HG03520 (cell line): ENCODE results near the gene QSOX1.

Source experiments
- ATAC-seq: cut with Tn5 transposase; IDR thresholded peaks from one replicate; pipeline ENCODE4 v1.9.1; 2021; ENCODE audit warnings: mild to moderate bottlenecking, moderate library complexity; ENCODE audit not compliant: unreplicated experiment

QSOX1 gene

DNA sequence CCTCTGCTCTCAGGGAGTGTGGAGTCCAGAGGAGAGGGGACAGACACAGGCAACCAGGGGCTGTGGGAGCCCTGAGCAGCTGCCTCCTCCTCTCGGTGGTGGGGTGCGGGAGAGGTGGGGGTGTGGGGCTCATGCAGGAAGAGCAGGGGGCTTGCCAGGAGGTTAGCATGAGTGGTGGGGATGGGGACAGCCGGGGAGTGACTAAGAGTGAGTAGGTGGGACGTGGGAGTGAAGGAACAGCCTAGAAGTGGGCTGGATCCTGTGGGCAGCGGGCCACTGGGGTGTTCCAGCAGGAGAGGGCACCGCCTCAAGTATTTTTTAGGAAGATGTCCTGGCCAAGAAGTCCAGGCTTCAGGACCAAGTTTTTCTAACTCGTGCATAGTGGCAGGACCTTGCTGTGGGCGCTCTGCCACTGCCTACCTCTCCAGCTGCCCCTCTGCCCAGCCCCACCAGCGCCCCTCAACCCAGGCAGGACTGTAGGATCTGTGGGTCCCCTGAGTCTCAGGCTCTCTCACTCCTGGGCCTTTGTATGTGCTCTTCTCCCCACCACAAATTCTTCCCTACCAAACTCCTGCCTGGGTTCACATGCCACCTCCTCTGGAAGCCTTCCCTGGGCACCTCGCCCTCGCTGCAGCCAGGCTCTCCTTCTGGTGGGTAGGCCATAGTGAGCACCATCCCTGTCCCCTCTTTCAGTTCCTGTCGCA lies 56.6 kb downstream of the QSOX1 start:
- ATAC-seq, result no peak

DNA sequence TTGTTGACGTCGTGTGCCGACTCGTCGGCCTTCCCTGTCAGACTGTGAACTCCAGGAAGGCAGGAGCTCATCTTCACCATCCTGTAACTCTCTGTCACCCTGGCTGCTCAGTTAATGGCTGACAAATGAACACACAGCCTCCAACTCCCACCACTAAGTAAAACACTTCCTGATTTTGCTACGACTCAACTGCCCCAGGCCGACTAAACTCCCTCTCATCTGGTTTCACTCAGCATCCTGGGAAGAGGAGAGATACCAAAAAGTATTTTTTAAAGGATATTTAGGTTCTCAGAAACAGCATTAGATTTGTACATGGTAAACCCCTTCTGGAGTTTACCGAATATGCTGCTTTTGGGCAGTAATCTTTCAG lies 57.2 kb downstream of the QSOX1 start:
- no peak for ATAC-seq

DNA sequence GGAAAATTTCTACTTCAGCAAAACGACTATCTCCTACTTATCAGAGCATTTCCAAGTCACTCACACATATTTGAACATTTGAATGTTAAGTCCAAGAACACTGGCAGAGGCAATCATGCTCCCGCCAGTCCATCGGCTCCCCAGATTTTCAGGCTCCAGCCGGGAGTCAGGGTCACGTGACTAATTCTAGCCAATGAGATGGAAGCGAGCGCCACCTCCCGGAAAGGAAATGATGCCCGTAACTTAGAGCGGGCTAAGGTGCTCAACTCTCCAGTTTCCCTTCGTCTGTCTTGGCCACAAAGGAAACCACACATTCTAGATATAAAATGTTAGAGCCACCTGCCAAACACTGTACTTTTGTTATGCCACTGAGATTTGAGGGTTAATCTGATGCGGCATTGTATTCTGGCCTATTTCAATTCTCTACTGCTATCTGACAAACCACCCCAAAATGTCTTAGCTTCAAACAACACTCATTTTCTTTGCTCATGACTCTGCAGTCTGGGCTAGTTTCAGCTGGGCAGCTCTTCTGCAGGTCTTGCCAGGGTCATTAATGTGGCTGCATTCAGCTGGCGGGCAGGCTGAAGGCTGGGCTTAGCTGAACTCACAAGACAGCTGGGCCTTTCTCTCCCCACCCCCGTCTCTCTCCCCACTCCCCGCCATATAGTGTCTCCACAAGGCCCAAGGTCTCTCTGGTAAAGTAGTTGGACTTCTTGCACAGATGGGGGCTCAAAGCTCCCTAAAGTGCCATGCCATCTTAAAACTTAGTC lies 58.9 kb downstream of the QSOX1 start:
- ATAC-seq, result no peak

DNA sequence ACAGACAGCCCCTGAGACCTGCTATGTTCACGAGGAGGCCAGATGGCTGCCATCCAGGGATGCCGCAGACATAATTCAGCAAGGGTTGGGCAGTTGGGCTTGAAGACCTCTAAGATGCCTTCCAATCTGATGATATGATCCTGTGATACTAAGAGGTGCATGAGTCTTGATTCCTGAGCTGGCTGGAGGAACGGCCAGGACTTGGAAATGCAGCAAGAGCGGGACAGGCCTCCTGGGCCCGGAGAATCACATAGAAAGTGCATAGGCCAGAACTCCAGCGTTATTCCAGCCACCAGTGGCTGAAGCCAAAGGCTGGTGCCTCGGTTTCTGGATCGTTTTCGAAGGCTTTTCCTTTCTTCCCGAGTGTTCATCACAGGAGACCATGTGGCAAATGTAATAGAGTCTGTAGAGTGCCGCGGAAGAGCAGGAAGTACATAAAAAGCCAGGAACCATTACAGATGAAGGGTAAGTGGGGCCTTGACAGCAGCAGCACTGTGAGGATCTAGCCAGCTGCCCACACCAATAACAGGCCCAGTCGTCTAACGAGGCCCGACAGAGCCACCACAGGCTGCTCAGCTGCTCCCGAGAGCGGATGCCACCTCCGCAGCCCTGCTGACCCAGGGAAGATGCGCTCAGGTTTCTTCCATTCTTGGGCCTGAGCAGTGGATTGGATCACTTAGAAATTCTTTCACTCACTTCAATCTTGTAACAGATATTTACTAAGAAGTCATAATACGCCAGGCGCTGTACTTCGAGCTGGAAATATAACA lies 61.4 kb downstream of the QSOX1 start:
- no peak for ATAC-seq

DNA sequence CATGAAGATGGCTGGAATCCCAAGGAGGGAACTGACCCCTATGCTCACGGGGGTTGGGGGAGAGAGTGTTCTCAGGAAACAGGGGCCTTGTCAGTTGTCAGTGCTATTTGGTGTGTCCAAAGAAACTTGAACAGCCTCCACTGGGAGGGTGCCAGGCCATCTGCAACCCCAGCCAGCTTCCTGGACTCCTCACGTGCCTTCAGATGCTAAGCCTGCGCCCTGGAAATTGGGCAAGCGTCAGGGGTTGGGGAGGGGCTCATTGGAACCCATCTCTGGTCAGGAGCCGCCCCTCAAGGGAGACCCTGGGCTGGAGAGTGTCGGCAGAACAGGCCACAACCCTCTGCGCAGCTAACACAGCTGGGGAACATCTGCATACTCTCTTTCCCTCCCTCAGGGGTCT lies 62.3 kb downstream of the QSOX1 start:
- ATAC-seq, result no peak

DNA sequence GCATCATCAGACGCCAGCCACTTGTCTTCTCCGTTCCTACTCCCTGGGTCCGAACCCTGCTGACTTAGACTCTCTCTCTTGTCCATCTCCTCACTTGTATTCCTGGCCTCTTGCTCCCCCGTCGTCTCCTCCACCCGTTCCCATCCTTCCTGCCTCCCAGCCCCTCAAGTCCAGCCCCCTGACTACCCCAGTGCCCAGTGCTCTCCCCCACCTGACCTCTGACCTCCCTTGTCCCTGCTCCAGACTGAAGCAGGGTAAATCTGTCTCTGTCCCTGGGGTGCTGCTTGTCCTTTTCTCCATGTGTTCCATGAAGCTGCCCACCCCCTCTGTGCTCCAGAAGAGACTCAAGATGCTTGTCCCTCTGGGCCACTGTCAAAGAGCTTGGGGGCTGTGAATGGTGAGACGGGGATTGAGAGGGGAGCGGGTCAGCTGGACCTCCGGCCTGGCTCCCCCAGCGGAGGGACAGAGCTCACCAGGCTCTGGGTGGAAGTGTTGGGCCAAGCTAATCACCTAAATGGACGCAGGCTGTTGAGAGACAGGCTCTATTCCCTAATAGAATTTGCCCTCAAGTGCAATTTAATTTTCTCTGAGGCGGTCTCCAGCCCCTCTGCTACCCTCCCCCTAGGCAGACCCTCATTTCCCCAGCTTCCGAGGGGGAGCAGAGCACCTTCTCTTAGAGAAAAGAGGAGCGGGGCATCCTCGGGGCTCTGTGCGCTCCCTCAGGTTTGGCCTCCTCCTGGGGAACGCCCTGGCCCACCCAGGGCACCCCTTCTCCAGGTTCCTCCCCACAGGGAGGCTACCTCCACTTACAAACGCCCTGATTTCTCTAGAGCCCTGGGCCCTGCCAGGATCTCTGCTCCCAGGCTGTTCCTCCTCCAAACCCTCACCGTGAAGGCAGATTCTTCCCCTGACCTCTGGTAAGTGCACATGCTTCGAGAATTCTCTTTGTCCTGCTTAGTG lies 64.4 kb downstream of the QSOX1 start:
- ATAC-seq, result no peak

DNA sequence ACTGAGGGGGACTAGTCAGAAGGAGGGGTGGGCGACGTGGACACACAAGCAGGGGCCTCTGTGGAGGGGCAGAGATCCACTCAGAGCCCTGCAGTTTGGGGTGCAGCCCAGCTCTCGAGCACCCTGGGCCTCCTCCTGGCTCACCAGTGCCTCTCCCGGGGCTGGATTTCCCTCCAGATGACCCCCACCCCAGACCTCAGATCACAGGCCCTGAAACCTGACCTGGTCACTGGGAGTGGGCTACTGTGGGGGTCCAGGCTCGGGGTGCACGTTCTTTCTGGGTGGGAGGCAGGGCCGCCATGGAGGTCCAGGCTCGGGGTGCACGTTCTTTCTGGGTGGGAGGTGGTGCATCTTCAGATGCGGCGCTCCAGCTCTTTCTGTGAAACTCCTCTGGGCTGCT lies 65.1 kb downstream of the QSOX1 start:
- ATAC-seq, result no peak

DNA sequence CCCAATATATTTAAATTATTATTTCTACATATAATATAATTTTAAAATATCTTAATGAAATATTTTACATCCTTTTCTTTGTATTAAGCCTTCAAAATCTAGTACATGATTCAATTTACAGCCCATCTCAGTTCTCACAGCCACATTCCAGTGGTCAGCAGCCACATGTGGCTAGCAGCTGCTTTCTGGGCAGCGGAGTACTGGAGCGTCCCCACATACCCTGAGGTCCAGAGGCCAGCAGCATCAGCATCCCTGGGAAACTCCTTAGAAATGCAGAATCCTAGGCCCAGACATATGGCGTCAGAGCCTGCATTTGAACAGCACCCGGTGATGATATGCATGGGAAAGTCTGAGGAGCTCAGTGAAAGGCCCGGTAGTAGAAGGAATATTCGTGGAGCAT lies 66.8 kb downstream of the QSOX1 start:
- no peak for ATAC-seq

DNA sequence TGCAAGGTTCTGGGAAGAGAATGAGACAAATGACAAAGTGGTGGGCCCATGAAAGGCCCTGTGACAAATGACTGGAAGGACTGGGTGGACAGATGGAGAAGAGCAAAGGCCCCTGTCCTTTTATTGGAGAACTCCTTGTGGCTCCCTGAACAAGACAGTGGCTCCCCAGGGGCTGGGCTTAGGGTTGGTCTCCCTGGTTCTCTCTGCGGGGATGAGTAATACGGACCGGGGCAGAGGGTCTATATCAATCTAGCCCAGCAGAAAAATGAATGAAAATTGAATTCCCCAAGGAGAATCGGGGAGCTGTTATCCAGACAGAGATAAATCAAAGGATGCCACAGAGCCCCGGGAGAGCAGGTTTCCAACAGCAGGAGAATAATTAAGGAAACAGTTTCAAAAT lies 70.2 kb downstream of the QSOX1 start:
- ATAC-seq, result no peak

DNA sequence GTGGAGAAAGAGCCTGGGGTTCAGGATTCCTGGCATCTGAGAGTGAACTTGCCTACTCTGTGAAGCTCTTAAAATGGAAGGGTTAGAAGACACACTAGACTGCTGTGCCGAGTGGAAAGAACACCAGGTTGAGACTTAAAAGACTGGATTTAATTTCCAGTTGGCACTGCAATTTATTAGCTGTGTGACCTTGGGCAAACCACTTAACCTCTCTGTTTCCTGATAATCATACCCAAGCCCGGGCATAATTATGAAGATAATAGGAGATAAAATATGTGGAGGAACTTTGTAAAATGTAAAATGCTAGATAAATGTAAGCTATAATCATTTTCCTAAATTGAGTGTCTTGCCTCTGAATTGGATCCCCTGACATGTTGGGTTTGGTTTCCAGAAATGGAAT lies 70.7 kb downstream of the QSOX1 start:
- no peak for ATAC-seq

DNA sequence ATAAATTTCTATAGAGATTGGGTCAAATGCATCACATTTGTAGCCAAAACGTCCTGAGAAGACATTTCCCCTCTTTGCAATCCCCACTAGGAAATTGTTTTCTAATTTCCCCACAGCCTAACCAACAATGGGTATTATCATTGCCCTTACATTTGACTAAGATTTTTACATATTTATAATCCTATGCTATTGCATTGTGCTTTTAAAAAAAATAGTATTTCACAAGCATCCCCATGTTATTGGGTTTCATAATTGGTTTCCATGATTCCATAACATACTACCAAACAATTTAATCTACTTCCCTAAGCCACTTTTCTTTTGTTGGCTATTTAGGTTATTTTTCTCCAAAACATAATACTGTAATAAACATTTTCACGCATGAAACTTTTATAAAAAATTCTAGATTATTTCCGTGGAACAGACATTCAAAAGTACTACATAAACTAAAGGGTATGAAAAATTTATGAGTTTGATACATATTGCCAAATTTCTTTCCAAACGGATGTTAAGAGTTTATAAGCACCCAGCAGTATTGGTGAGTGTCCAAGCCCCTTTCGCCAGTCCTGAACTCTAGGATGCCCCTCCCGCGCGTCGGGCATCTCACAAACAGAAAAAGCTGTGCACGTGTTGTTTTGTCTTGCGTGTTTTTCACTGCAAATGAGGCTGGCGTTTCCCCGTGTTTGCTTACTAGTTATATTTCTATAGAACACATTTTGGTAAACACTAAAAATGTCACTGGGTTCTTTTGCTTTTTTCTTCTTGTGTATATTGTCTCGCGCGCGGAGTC lies 73.4 kb downstream of the QSOX1 start:
- ATAC-seq, result no peak

DNA sequence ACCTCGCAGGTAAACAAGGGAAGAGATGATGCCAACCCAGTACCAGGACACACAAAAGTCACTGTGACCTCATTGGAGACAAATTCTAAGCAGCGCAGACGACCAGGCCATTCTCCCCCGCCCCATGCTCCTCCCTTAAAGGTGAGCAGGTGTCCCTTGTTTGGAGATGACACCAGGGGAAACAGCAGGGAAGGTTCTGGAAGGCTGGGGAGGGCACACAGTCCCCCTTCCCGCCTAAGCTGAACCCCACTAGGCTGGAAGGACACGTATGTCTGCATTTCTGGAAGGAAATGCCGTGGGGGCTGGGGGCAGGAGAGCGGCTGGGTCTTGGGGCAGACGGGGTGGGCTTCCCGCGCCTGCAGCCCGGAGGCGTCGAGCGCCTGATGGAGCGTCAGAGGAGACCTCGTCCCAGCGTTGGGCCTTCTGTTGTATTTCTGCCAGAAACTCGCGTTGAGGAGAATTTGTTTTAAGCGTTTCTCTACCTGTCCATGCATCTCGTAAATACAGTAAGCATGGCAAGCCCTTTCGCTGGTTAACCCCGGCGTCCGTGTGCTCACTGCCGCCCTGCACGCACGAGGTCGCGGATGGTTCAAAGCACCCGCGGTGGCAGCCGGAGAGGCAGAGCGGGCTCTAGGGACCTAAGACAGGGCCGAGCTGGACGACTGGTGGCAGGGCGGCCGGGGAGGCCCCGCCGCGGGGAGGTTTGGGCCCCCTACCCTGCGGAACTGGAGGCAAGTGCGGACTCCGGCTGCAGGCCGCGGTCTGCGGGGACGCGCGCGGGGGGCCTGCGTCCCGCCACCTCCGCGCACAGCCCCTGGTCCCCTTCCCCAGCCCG lies 74.2 kb downstream of the QSOX1 start:
- no peak for ATAC-seq

DNA sequence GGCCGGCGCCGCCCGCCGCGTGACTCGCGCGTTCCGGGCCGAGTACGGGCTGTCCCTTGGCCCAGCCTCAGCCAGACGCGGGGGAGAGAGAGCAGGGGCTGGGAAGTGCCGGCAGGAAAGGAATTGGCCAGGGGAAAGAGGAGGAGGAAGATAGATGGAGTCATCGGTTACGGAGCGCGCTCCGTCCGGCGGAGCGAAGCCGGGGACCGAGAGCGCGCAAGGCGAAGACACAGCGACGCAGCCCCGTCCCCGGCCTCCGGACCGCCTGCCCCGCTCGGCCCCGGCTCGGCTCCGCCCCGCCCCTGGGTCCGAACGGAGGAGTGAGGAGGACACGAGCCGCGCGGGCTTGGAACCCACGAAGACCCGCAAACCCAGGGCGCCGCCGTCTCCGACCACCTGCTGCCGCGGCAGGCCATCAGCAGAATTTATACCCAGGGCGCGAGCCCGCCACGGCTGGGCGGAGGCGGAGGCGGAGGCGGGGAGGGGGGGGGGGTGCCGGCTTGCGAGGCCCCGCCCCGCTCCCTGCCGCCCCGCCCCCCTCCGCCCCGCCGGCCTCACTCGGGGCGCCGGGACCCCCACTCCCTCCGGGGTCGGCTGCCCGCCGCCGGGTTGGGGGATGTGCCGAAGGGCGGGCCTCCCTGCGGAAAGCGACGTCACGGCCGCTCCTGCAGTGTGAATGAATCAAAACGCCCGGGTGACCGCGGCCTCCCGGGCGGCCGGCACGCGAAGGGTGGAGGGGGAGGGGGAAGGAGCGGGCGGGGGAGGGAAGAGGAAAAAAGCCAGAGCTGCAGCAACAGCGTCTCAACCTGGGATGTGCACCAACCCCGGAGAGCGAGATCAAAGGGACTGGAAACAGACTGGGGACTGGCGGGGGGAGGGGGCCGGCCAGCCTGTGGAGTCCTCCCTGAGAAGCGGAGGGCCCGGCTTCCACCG lies 75.1 kb downstream of the QSOX1 start, which contains the start of gene LHX4:
TSS of gene LHX4 (plus strand) at position 782 of the 933 bp plus-strand sequence. CDS start 266 bp downstream, outside the sequence.
- ATAC-seq, result no peak

DNA sequence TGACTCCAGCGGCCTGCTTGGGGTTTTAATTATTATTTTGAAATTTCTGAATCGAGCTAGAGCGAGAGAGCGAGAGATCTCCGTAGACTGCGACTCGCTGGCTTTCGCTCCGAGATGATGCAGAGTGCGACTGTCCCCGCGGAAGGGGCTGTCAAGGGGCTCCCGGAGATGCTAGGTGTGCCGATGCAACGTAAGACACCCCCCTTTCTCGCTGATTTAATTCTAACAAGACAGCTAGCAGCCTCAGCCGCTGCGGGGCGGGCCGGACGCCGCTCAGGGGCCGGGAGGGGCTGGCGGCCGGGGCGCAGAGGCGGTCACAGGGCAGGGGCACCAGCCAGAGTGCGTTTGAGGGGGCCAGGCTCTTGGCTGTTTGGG lies 75.7 kb downstream of the QSOX1 start:
- ATAC-seq, result no peak

DNA sequence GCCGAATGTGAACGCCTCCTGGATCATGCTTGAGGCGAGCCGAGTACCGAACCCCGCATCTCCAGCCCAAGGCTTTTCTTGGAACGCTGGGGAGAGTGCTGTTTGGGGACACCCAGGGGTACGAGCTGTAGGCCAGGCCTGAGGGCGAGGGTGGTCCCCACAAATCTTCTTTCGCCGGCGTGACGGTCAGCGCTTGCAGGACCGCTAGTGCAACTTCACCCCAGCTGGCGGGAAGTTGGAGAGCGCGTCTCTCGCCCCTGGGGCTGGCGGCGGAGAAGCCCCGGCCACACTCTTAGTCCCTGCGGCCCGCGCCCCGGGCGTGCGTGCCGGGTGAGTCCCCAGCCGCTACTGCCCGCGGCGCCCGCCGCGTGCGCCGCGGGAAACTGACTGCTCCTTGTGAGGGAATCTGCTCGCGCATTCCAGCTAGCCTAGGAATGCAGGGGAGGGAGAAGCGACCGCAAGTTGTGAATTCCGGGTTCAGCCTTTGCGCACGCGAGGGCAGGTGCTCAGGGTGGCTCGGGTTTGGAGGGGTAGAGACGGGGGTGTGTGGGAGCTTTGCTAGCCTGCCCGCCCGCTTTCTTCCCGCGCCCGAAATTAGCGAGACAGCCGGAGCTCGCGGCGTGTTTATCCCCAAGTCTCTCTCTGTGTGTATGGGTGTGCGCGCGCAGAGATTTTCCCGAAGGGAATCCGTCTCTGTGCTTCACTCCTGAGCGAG lies 76.3 kb downstream of the QSOX1 start:
- no peak for ATAC-seq

DNA sequence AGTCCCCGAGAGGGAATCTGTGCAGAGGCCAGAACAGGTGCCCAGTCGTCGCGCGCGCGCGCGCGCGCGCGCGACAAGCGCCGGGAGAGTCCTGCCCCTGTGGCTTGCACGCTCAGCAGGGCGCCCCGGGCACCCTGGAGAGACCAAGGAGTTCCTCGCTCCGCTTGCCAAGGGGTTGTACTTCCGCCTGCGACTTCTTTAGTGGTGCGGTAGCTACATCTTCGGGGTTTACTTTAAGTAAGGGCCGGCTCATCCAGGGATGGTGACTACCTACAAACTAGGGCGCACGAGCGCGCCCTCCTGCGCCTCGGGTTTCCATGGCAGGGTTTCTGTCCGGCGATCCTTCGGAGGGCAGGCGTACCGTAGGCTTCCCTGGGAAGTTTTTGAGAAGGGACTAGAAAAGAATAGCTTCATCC lies 76.8 kb downstream of the QSOX1 start:
- ATAC-seq, result no peak

DNA sequence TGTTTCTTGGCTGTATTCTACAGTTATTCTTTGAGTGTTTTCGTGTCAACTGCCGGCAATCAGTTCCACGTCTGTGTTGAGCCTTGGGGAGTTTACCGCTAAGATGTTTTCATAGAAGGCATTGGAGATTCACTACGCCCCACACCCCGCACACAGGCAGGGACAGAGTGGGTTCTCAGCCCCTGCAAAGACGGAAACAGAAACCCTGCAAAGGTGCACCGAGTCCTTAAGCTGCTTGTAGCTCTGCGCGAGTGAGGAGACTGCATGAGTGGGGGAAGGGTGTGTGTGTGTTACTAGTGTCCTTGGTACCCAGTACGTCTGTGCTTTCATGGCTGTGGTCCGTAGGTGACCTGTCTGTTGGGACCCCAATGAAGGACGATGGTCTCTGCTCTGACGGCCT lies 77.3 kb downstream of the QSOX1 start:
- ATAC-seq, result no peak
